CD14-positive monocyte (primary cell): ENCODE results near the gene TLE7. TPM values are rescaled to one million over a fixed set of nuclear protein-coding genes. Genes with fewer than 3 reads are reported as not detected.
A peak's percentile ranks its signal among the peaks of the same experiment; 100 is the strongest.

Experiments used
- DNase-seq, 3 donors: peaks; one replicate each; pipeline ENCODE4 v3.0.0-alpha.2; 2011 to 2022
- H2AFZ ChIP-seq: 2 replicates; pipeline ENCODE4 v1.6.0; 2012; ENCODE audit warnings: mild to moderate bottlenecking, low read depth, low read length, inconsistent platforms; ENCODE audit not compliant: insufficient read depth, poor library complexity, severe bottlenecking
- H3K27ac ChIP-seq, 2 donors: 1 replicate in 1 of 2; 2 replicates in 1 of 2; pipeline ENCODE4 v1.5.1; 2012 to 2013; ENCODE audit warnings: low read length in 2 of 2, control low read depth in 1 of 2, inconsistent platforms in 1 of 2, low read depth in 1 of 2, mild to moderate bottlenecking in 1 of 2
- H3K27me3 ChIP-seq, 2 donors: one replicate each; pipeline versions ENCODE4 v1.6.0 to v1.6.1; 2011 to 2013; ENCODE audit warnings: low read length in 2 of 2; ENCODE audit not compliant: control insufficient read depth in 2 of 2, insufficient read depth in 2 of 2
- H3K36me3 ChIP-seq, 2 donors: replicated peaks in 1 of 2; 1 replicate in 1 of 2; 2 replicates in 1 of 2; pipeline versions ENCODE4 v1.5.1 to v1.6.1; 2012 to 2013; ENCODE audit warnings: low read length in 2 of 2, control low read depth in 1 of 2, inconsistent platforms in 1 of 2, mild to moderate bottlenecking in 1 of 2; ENCODE audit not compliant: insufficient read depth in 2 of 2, control insufficient read depth in 1 of 2
- H3K4me1 ChIP-seq, 2 donors: 1 replicate in 1 of 2; 2 replicates in 1 of 2; pipeline versions ENCODE4 v1.5.1 to v1.6.1; 2012 to 2013; ENCODE audit warnings: low read length in 2 of 2, control low read depth in 1 of 2, inconsistent platforms in 1 of 2, mild to moderate bottlenecking in 1 of 2, moderate library complexity in 1 of 2; ENCODE audit not compliant: insufficient read depth in 2 of 2, control insufficient read depth in 1 of 2
- H3K4me2 ChIP-seq: replicated peaks from 2 replicates; pipeline ENCODE3; 2012; ENCODE audit warnings: low read length, moderate library complexity, mild to moderate bottlenecking; ENCODE audit not compliant: poor library complexity, severe bottlenecking; ENCODE audit errors: extremely low read depth
- H3K4me3 ChIP-seq, 3 experiments: fragments of 200-600 bp in 1 of 3; sonication (generic) in 1 of 3; replicated peaks in 1 of 3; 1 replicate in 2 of 3; 2 replicates in 1 of 3; pipeline ENCODE4 v1.5.1; 2011 to 2013; ENCODE audit warnings: low read length in 3 of 3, mild to moderate bottlenecking in 3 of 3, control low read depth in 2 of 3, low read depth in 2 of 3, inconsistent platforms in 1 of 3, moderate library complexity in 1 of 3
- H3K79me2 ChIP-seq: 2 replicates; pipeline ENCODE4 v1.6.0; 2012; ENCODE audit warnings: mild to moderate bottlenecking, control low read depth, inconsistent platforms, low read length, moderate library complexity; ENCODE audit not compliant: insufficient read depth
- H3K9ac ChIP-seq: 2 replicates; pipeline ENCODE4 v1.6.0; 2017; ENCODE audit warnings: low read length, mild to moderate bottlenecking; ENCODE audit not compliant: insufficient read depth, poor library complexity, severe bottlenecking
- H3K9me3 ChIP-seq, 2 donors: replicated peaks in 1 of 2; 1 replicate in 1 of 2; 2 replicates in 1 of 2; pipeline versions ENCODE4 v1.5.1 to v1.6.1; 2012 to 2013; ENCODE audit warnings: low read length in 2 of 2, control low read depth in 1 of 2; ENCODE audit not compliant: control insufficient read depth in 1 of 2, insufficient read depth in 1 of 2
- H4K20me1 ChIP-seq: 2 replicates; pipeline ENCODE4 v1.6.0; 2012; ENCODE audit warnings: mild to moderate bottlenecking, low read length, control low read depth, moderate library complexity; ENCODE audit not compliant: insufficient read depth
- H3K27ac Mint-ChIP-seq, 7 donors: one replicate each; pipeline ENCODE4 v1.8.0; 2020; ENCODE audit warnings: mild to moderate bottlenecking in 7 of 7, mixed read lengths in 7 of 7, moderate library complexity in 6 of 7, inconsistent platforms in 2 of 7
- H3K27me3 Mint-ChIP-seq, 3 donors: one replicate each; pipeline ENCODE4 v1.8.0; 2021 to 2022; ENCODE audit warnings: low read depth in 3 of 3, mild to moderate bottlenecking in 3 of 3, mixed read lengths in 3 of 3, moderate library complexity in 3 of 3, inconsistent platforms in 1 of 3
- H3K36me3 Mint-ChIP-seq, 2 donors: one replicate each; pipeline ENCODE4 v1.8.0; 2020; ENCODE audit warnings: mixed read lengths in 2 of 2, inconsistent platforms in 1 of 2, mild to moderate bottlenecking in 1 of 2
- H3K4me1 Mint-ChIP-seq: one replicate; pipeline ENCODE4 v1.8.0; 2020; ENCODE audit warnings: mild to moderate bottlenecking, mixed read lengths
- H3K4me3 Mint-ChIP-seq, 2 donors: one replicate each; pipeline ENCODE4 v1.8.0; 2020; ENCODE audit warnings: mild to moderate bottlenecking in 2 of 2, mixed read lengths in 2 of 2, moderate library complexity in 1 of 2
- H3K9me3 Mint-ChIP-seq, 7 donors: one replicate each; pipeline ENCODE4 v1.8.0; 2020 to 2022; ENCODE audit warnings: mixed read lengths in 7 of 7, mild to moderate bottlenecking in 6 of 7, moderate library complexity in 6 of 7, inconsistent platforms in 2 of 7
- WGBS: methylation state at CpG from one replicate; pipeline ENCODE4 v1.1.5; 2013; ENCODE audit warnings: missing lambda C conversion rate; ENCODE audit not compliant: insufficient coverage; 5-methylcytosine and 5-hydroxymethylcytosine counted together
- intact Hi-C, 2 donors: fragments of 100-400 bp; cut with micrococcal nuclease; formaldehyde crosslinking; loops; one replicate each; pipeline versions ENCODE4 v1.15.0 to v1.15.1; 2023
- polyA minus RNA-seq: library from RNA; depleted of rRNA, polyadenylated mRNA; stranded (reverse); fragments of >200 nt; gene quantifications from 2 replicates; pipeline ENCODE4 v1.2.3, GENCODE V29; 2012
- polyA plus RNA-seq, 3 donors: library from polyadenylated mRNA; depleted of rRNA in 1 of 3; unstranded in 2 of 3; stranded (reverse) in 1 of 3; fragments of 300-500 nt in 2 of 3; fragments of >200 nt in 1 of 3; fragmentation: Illumina TruSeq in 2 of 3; gene quantifications; 1 replicate in 2 of 3; 2 replicates in 1 of 3; pipeline ENCODE4 v1.2.3, GENCODE V29; 2012 to 2021
- total RNA-seq, 12 experiments: library from RNA in 1 of 12; stranded (reverse) in 1 of 12; fragments of 120-200 nt in 1 of 12; gene quantifications; one replicate each; pipeline ENCODE4 v1.2.4 and lab custom pipeline; 2013 to 2026; ENCODE audit warnings: mixed read lengths in 6 of 12, inconsistent platforms in 1 of 12
- TF ChIP-seq, protein P1 (sequence below): fragments of 200-600 bp; IDR thresholded peaks from one replicate; pipeline ENCODE4 v1.8.0; 2022; ENCODE audit warnings: antibody characterized with exemption, mild to moderate bottlenecking

The TLE7 gene
- total RNA-seq (2013) = not detected
- polyA plus RNA-seq = not detected
- not detected in 2 replicates for polyA minus RNA-seq
- 0 to 0.60 (median 0) reads per million in 11 experiments for total RNA-seq (lab: John Stamatoyannopoulos, UW)

DNA sequence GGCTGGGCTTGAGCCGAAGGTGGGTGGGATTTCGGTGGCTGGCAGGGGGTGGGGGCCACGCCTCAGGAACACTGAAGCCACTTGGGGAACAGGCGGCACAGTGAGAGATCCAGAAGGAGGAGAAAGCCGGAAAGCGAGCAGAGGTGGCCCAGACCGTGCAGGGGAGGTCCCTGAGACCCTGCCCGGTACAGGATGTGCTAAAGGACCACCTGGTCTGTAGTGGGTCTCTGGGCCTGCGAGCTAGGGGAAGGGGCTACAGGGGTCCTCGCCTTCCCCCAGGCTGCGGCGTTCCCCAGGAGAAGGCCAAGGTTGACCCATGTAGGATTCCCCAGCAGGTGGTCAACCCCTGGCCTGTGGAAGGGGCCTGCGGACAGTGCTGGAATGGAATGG lies at the start of gene TLE7:
TLE7 (minus strand) TSS at position 4 of the 390 bp plus-strand sequence. CDS start 8,730 bp downstream, outside the sequence.
- DNase-seq = no peak
- H3K27me3 Mint-ChIP-seq = peaks cover 9 to 16% (median 12%) of the 10 kb centered on the region in 3 donors
- WGBS = 92% methylated on average over 12 of the region's 13 CpGs
- peaks cover 0 to 2% of the 10 kb centered on the region in 2 donors for H3K27me3 ChIP-seq
- H3K4me2 ChIP-seq = no peak within 1 kb of the TSS
- peak within 1 kb of the TSS in 1 of 2 donors; percentile 46 for H3K4me3 Mint-ChIP-seq
- TF ChIP-seq, protein P1, sequence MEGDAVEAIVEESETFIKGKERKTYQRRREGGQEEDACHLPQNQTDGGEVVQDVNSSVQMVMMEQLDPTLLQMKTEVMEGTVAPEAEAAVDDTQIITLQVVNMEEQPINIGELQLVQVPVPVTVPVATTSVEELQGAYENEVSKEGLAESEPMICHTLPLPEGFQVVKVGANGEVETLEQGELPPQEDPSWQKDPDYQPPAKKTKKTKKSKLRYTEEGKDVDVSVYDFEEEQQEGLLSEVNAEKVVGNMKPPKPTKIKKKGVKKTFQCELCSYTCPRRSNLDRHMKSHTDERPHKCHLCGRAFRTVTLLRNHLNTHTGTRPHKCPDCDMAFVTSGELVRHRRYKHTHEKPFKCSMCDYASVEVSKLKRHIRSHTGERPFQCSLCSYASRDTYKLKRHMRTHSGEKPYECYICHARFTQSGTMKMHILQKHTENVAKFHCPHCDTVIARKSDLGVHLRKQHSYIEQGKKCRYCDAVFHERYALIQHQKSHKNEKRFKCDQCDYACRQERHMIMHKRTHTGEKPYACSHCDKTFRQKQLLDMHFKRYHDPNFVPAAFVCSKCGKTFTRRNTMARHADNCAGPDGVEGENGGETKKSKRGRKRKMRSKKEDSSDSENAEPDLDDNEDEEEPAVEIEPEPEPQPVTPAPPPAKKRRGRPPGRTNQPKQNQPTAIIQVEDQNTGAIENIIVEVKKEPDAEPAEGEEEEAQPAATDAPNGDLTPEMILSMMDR = no peak
- no peaks in the 10 kb centered on the region for H3K4me1 Mint-ChIP-seq
- peaks cover 22 to 65% (median 54%) of the 10 kb centered on the region in 7 donors for H3K9me3 Mint-ChIP-seq
- H3K9me3 ChIP-seq = peaks cover 48 to 59% of the 10 kb centered on the region in 2 donors
- no peak within 1 kb of the TSS for H3K9ac ChIP-seq
- intact Hi-C loops = no loop called here
- no peak within 1 kb of the TSS for H2AFZ ChIP-seq
- H3K27ac ChIP-seq = no peak within 1 kb of the TSS
- no peak within 1 kb of the TSS for H3K4me3 ChIP-seq
- H3K79me2 ChIP-seq = no peaks in the 10 kb centered on the region
- no peak within 1 kb of the TSS for H3K27ac Mint-ChIP-seq
- H3K36me3 ChIP-seq = no peaks in the 10 kb centered on the region
- H3K36me3 Mint-ChIP-seq = no peaks in the 10 kb centered on the region
- no peaks in the 10 kb centered on the region for H3K4me1 ChIP-seq
- H4K20me1 ChIP-seq = no peaks in the 10 kb centered on the region

DNA sequence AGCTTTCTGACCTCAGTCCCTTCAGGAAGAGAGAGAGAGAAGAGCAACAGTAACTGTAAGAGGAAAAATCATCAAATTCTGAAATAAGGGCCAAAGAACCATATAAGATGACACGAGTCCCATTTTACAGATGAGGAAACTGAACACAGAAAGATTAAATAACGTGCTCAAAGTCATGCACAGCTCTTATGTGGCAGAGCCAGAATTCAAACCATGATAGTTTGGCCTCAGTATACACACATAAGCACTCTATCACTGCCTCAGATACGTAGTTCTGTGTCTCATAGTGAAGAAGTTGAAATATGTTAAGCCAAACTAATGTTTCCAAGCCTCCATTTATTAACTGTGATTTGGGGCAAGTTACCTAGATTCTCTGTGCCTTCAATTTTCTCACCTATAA lies 49.2 kb upstream of the TLE7 start:
- H3K4me2 ChIP-seq = no peak overlapping the region
- TF ChIP-seq, protein P1 = no peak
- Mint-ChIP-seq H3K36me3 (no peaks in the 10 kb centered on the region), H3K4me3 (no peak overlapping the region), H3K27me3 (peaks cover 3 to 6% (median 6%) of the 10 kb centered on the region in 3 donors), H3K9me3 (peaks cover 4 to 6% (median 4%) of the 10 kb centered on the region in 7 donors), H3K4me1 (no peaks in the 10 kb centered on the region), H3K27ac (no peak overlapping the region)
- no peak overlapping the region for H3K4me3 ChIP-seq
- intact Hi-C loops = loop anchor here in 1 of 2 donors (5.0 kb wide), 1 partner anchor 44 kb away; no protein-coding TSS in a partner anchor
- H3K27me3 ChIP-seq = no peaks in the 10 kb centered on the region
- DNase-seq = no peak
- no peaks in the 10 kb centered on the region for H3K36me3 ChIP-seq
- no peaks in the 10 kb centered on the region for H3K79me2 ChIP-seq
- H3K9me3 ChIP-seq = no peaks in the 10 kb centered on the region
- H3K27ac ChIP-seq = no peak overlapping the region
- H3K4me1 ChIP-seq = no peaks in the 10 kb centered on the region
- no peak overlapping the region for H2AFZ ChIP-seq
- 70% methylated on average over 2 of the region's 3 CpGs for WGBS
- no peak overlapping the region for H3K9ac ChIP-seq
- H4K20me1 ChIP-seq = no peaks in the 10 kb centered on the region
